ENCODE data around the gene UBE2J1. TPM values are rescaled to one million over a fixed set of nuclear protein-coding genes. Genes with fewer than 3 reads are reported as not detected.
"Not testable (repeated sequence)": the region's sequence is repeated elsewhere in the genome, so short reads cannot be mapped to it uniquely, and the experiment has no call there.

UBE2J1 gene
- total RNA-seq, 1 donor from 2014 or later, result 93.3 TPM

DNA sequence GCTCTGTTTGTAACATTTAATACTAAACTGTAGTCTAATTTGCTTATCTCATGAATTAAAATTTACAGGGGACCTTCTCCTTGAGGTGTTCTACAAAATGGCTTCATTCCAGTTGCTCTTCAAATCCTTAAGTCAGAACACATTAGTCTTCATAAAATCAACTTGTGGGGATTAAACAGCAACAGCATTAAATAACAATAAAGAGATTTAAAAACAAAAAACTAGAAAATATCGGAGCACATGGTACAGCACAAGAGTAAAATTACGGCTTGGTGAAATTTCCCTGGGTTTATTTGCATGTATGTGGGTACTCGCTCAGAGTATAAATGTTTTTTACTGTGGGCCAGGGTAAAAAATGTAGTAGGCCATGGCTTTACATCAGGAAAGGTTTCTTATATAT is 47.5 kb upstream of the UBE2J1 start:
- Mint-ChIP-seq H3K27me3 (ENCODE audit: low read depth, unreplicated experiment) (no peaks in the 10 kb centered on the region), H3K4me3 (ENCODE audit: unreplicated experiment) (no peak overlapping the region), H3K36me3 (ENCODE audit: low read depth, unreplicated experiment) (no peaks in the 10 kb centered on the region), H3K9me3 (ENCODE audit: unreplicated experiment) (no peaks in the 10 kb centered on the region), H3K27ac (ENCODE audit: unreplicated experiment) (no peak overlapping the region), H3K4me1 (ENCODE audit: low read depth, unreplicated experiment) (peaks cover 3% of the 10 kb centered on the region)
- Histone ChIP-seq H3K9me3 (ENCODE audit: insufficient read depth, low read depth, low read length) (no peaks in the 10 kb centered on the region), H3K9ac (ENCODE audit: low read length) (no peak overlapping the region), H3K27me3 (ENCODE audit: insufficient read depth, low read length) (peaks cover 2% of the 10 kb centered on the region), H4K20me1 (ENCODE audit: insufficient read depth, low read length) (no peaks in the 10 kb centered on the region), H3K4me3 (ENCODE audit: insufficient read depth, low read depth, low read length) (no peak overlapping the region), H3K36me3 (ENCODE audit: insufficient read depth, low read length) (no peaks in the 10 kb centered on the region), H2AFZ (ENCODE audit: low read depth, low read length) (no peak overlapping the region), H3K4me2 (ENCODE audit: low read length) (no peak overlapping the region), H3K4me1 (ENCODE audit: insufficient read depth, low read length) (no peaks in the 10 kb centered on the region), H3K27ac (ENCODE audit: low read depth, low read length) (no peak overlapping the region), H3K79me2 (ENCODE audit: insufficient read depth, low read length) (no peaks in the 10 kb centered on the region)
- FAIRE-seq (no peak), DNase-seq (ENCODE audit: low read depth) (no peak)
- TF ChIP-seq EZH2 (IDR thresholded peaks at IDR 0.05; ENCODE audit: insufficient read depth, low read length) (no peak), CTCF (IDR thresholded peaks at IDR 0.05; ENCODE audit: insufficient read depth, low read depth, low read length) (no peak)

DNA sequence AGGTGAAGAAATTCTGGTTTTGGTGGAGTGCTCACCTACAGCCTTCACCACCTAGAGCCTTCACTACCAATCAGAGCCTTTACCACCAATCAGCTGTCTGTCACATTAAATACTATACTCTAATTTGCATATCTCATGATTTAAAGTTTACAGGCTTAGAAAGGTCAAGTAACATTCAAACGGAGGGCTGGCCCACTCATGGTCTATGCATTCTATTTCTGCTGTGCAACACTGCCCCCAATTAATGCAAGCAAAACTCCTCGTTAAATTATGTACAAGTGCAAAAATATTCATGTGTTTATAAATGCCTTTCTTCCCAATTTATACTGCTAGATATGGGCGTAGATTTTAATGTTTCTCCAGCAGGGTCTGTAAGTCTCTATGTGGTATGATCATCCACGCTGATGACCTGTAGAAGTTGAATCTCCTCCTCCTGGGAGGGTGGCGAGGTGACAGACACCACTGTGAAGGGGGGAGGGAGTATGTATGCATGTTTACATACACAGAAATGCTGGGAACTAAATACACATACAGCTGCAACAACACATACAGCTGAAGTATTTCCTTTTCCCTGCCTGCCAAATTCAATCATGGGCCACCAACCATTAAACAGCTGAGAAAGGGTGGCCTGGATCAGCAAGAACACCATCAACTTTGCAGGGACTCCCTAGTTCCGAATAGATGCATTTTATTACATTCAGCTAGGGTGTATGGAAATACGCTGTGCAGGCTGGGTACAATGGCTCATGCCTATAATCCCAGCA is 46.4 kb upstream of the UBE2J1 start:
- Mint-ChIP-seq H3K9me3 (ENCODE audit: unreplicated experiment) (no peaks in the 10 kb centered on the region), H3K4me3 (ENCODE audit: unreplicated experiment) (no peak overlapping the region), H3K4me1 (ENCODE audit: low read depth, unreplicated experiment) (peaks cover 3% of the 10 kb centered on the region), H3K27ac (ENCODE audit: unreplicated experiment) (no peak overlapping the region), H3K36me3 (ENCODE audit: low read depth, unreplicated experiment) (no peaks in the 10 kb centered on the region), H3K27me3 (ENCODE audit: low read depth, unreplicated experiment) (no peaks in the 10 kb centered on the region)
- no peak for TF ChIP-seq EZH2 (IDR thresholded peaks at IDR 0.05; ENCODE audit: insufficient read depth, low read length)
- no peak for TF ChIP-seq CTCF (IDR thresholded peaks at IDR 0.05; ENCODE audit: insufficient read depth, low read depth, low read length)
- H4K20me1 ChIP-seq (ENCODE audit: insufficient read depth, low read length), result no peaks in the 10 kb centered on the region
- no peak overlapping the region for H2AFZ ChIP-seq (ENCODE audit: low read depth, low read length)
- H3K27me3 ChIP-seq (ENCODE audit: insufficient read depth, low read length), result peaks cover 2% of the 10 kb centered on the region
- no peak for FAIRE-seq
- H3K9ac ChIP-seq (ENCODE audit: low read length), result no peak overlapping the region
- DNase-seq (ENCODE audit: low read depth), result no peak
- no peak overlapping the region for H3K4me3 ChIP-seq (ENCODE audit: insufficient read depth, low read depth, low read length)
- no peak overlapping the region for H3K4me2 ChIP-seq (ENCODE audit: low read length)
- H3K79me2 ChIP-seq (ENCODE audit: insufficient read depth, low read length), result no peaks in the 10 kb centered on the region
- no peak overlapping the region for H3K27ac ChIP-seq (ENCODE audit: low read depth, low read length)
- no peaks in the 10 kb centered on the region for H3K9me3 ChIP-seq (ENCODE audit: insufficient read depth, low read depth, low read length)
- no peaks in the 10 kb centered on the region for H3K4me1 ChIP-seq (ENCODE audit: insufficient read depth, low read length)
- H3K36me3 ChIP-seq (ENCODE audit: insufficient read depth, low read length), result no peaks in the 10 kb centered on the region

DNA sequence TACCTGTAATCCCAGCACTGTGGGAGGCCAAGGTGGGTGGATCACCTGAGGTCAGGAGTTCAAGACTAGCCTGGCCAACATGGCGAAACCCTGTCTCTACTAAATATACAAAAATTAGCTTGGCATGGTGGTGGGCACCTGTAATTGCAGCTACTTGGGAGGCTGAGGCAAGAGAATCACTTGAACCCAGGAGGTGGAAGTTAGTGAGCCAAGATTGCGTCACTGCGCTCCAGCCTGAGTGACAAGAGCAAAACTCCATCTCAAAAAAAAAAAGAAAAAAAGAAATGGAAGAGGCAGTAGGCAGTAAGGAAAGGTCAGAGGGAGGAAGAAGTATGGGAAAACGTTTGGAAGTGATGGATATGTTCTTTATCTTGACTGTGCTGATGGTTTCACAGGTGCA is 45.4 kb upstream of the UBE2J1 start:
- H4K20me1 ChIP-seq (ENCODE audit: insufficient read depth, low read length); H3K9ac ChIP-seq (ENCODE audit: low read length); H3K4me3 ChIP-seq (ENCODE audit: insufficient read depth, low read depth, low read length); H3K9me3 Mint-ChIP-seq (ENCODE audit: unreplicated experiment); H3K4me1 Mint-ChIP-seq (ENCODE audit: low read depth, unreplicated experiment); H3K4me1 ChIP-seq (ENCODE audit: insufficient read depth, low read length); H3K4me2 ChIP-seq (ENCODE audit: low read length); H3K36me3 ChIP-seq (ENCODE audit: insufficient read depth, low read length); H3K79me2 ChIP-seq (ENCODE audit: insufficient read depth, low read length); H2AFZ ChIP-seq (ENCODE audit: low read depth, low read length); H3K27me3 Mint-ChIP-seq (ENCODE audit: low read depth, unreplicated experiment); H3K27ac ChIP-seq (ENCODE audit: low read depth, low read length); H3K9me3 ChIP-seq (ENCODE audit: insufficient read depth, low read depth, low read length); H3K27ac Mint-ChIP-seq (ENCODE audit: unreplicated experiment); H3K27me3 ChIP-seq (ENCODE audit: insufficient read depth, low read length); H3K36me3 Mint-ChIP-seq (ENCODE audit: low read depth, unreplicated experiment); FAIRE-seq; H3K4me3 Mint-ChIP-seq (ENCODE audit: unreplicated experiment); DNase-seq (ENCODE audit: low read depth): not testable (repeated sequence)
